GM12878 (cell line): Measurements from ENCODE around the gene ARHGEF10L. TPM values are rescaled to one million over a fixed set of nuclear protein-coding genes. Genes with fewer than 3 reads are reported as not detected.

Experiments used
- ATAC-seq: fragments of 200-7000 bp; cut with Tn5 transposase; 3 replicates; pipeline ENCODE4 v1.9.1; 2020; ENCODE audit warnings: mild to moderate bottlenecking, moderate library complexity
- BruUV-seq: library from RNA; stranded (reverse); fragments of 400-500 nt; replicated peaks from 2 replicates; lab custom pipeline; 2021; lab: Mats Ljungman, UMichigan
- CTCF ChIA-PET: fragments of 300-600 bp; sonication (Branson Sonifier 250); formaldehyde crosslinking; extraction: SDS; loops from one replicate; lab custom pipeline; 2021; ENCODE audit warnings: inconsistent platforms; lab: Yijun Ruan, JAX
- POLR2A ChIA-PET: fragments of 350-600 bp; formaldehyde crosslinking; extraction: SDS; loops from one replicate; lab custom pipeline; 2021; ENCODE audit warnings: inconsistent platforms; lab: Charles Lee
- RAD21 ChIA-PET: fragments of 300-600 bp; sonication (Branson Sonifier 250); formaldehyde crosslinking; loops from one replicate; lab custom pipeline; 2023; ENCODE audit warnings: antibody characterized with exemption; ENCODE audit not compliant: unreplicated experiment; lab: Charles Lee
- SMC1A ChIA-PET: fragments of 300-600 bp; sonication (Branson Sonifier 250); formaldehyde crosslinking; loops from one replicate; lab custom pipeline; 2023; ENCODE audit not compliant: unreplicated experiment, uncharacterized antibody; lab: Charles Lee
- DNase-seq: peaks from one replicate; pipeline ENCODE4 v3.0.0-alpha.2; 2011; ENCODE audit warnings: low read depth, low spot score
- FAIRE-seq: peaks from 3 replicates; lab custom pipeline; 2011; peaks lifted over from hg19 to GRCh38; lab: Jason Lieb, UNC
- H2AFZ ChIP-seq: 2 replicates; pipeline ENCODE4 v1.6.0; 2011; ENCODE audit warnings: low read depth, low read length, control low read depth; ENCODE audit not compliant: control insufficient read depth
- H3K27ac ChIP-seq: 2 replicates; pipeline ENCODE4 v1.5.1; 2011; ENCODE audit warnings: control low read depth; ENCODE audit not compliant: control insufficient read depth, insufficient read depth
- H3K27me3 ChIP-seq, 2 experiments: replicated peaks in 1 of 2; 2 replicates each; pipeline versions ENCODE4 v1.6.0 to v1.6.1; 2011; ENCODE audit warnings: low read length in 1 of 2; ENCODE audit not compliant: control insufficient read depth in 2 of 2, insufficient read depth in 2 of 2
- H3K36me3 ChIP-seq, 2 experiments: 2 replicates each; pipeline ENCODE4 v1.5.1; 2011; ENCODE audit warnings: low read length in 1 of 2; ENCODE audit not compliant: control insufficient read depth in 2 of 2, insufficient read depth in 2 of 2
- H3K4me1 ChIP-seq: 2 replicates; pipeline ENCODE4 v1.6.1; 2011; ENCODE audit warnings: mild to moderate bottlenecking, low read length, moderate library complexity, mixed read lengths; ENCODE audit not compliant: control insufficient read depth, insufficient read depth
- H3K4me2 ChIP-seq: 2 replicates; pipeline ENCODE4 v1.6.0; 2011; ENCODE audit warnings: control low read depth; ENCODE audit not compliant: control insufficient read depth, insufficient read depth
- H3K4me3 ChIP-seq: fragments of 200-600 bp; sonication (generic); 2 replicates; pipeline ENCODE4 v1.5.1; 2016
- H3K79me2 ChIP-seq: 2 replicates; pipeline ENCODE4 v1.6.0; 2011; ENCODE audit warnings: low read length; ENCODE audit not compliant: control insufficient read depth, insufficient read depth
- H3K9ac ChIP-seq: 2 replicates; pipeline ENCODE4 v1.8.0; 2011; ENCODE audit warnings: low read length, control low read depth, mixed read lengths; ENCODE audit not compliant: control insufficient read depth, insufficient read depth
- H3K9me3 ChIP-seq: replicated peaks from 3 replicates; pipeline ENCODE4 v1.5.1; 2011; ENCODE audit warnings: mild to moderate bottlenecking, low read length; ENCODE audit not compliant: control insufficient read depth, insufficient read depth
- H4K20me1 ChIP-seq: 2 replicates; pipeline ENCODE4 v1.6.0; 2011; ENCODE audit not compliant: control insufficient read depth, insufficient read depth
- E4F1 ChIP-seq: fragments of 450-650 bp; IDR thresholded peaks from 2 replicates; pipeline ENCODE4 v1.6.1; 2018; ENCODE audit warnings: borderline replicate concordance, mild to moderate bottlenecking; ENCODE audit not compliant: partially characterized antibody
- MAX ChIP-seq: IDR thresholded peaks from 2 replicates; pipeline ENCODE4 v1.6.1; 2012; ENCODE audit warnings: low read depth, low read length, improper control_type of control experiment
- SUZ12 ChIP-seq: fragments of 200-600 bp; sonication (generic); IDR thresholded peaks from one replicate; pipeline ENCODE4 v1.6.1; 2018; ENCODE audit warnings: antibody characterized with exemption, mild to moderate bottlenecking; ENCODE audit not compliant: unreplicated experiment
- ZNF274 ChIP-seq: IDR thresholded peaks from one replicate; pipeline ENCODE4 v1.8.0; 2011; ENCODE audit not compliant: insufficient read length, insufficient read depth
- ZZZ3 ChIP-seq: IDR thresholded peaks from 2 replicates; pipeline ENCODE4 v1.6.1; 2011; ENCODE audit warnings: low read depth; ENCODE audit not compliant: control insufficient read depth, insufficient read length
- WGBS: methylation state at CpG from one replicate; pipeline ENCODE4 v1.1.6; 2016; ENCODE audit warnings: low lambda C conversion rate; ENCODE audit not compliant: insufficient replicate concordance, insufficient coverage; ENCODE audit errors: missing lambda C conversion rate; 5-methylcytosine and 5-hydroxymethylcytosine counted together
- in situ Hi-C: fragments of 300-500 bp; cut with MboI; formaldehyde crosslinking; loops from 9 replicates; pipeline ENCODE4 v1.14.3; 2018; ENCODE audit warnings: mixed read lengths
- intact Hi-C: fragments of 100-400 bp; cut with micrococcal nuclease; formaldehyde crosslinking; loops from one replicate; pipeline ENCODE4 v1.14.2; 2022; ENCODE audit not compliant: unreplicated experiment
- polyA plus RNA-seq, 11 experiments: library from polyadenylated mRNA; depleted of rRNA in 4 of 11; unstranded in 6 of 11; stranded (reverse) in 5 of 11; fragments of >200 nt; fragmentation: Nextera tagmentation in 4 of 11; fragmentation: Illumina TruSeq in 1 of 11; extraction: Ambion mirVana in 4 of 11; extraction: Trizol in 1 of 11; gene quantifications; 1 replicate in 1 of 11; 2 replicates in 10 of 11; pipeline versions ENCODE4 v1.2.1 to v1.2.3, GENCODE V29; 2011 to 2016; ENCODE audit warnings: inconsistent platforms in 2 of 11, missing spikeins in 2 of 11, low read depth in 1 of 11
- total RNA-seq, 4 experiments: library from RNA; depleted of rRNA in 3 of 4; stranded (reverse); fragments of >200 nt in 3 of 4; fragmentation: Illumina TruSeq in 1 of 4; extraction: Trizol in 1 of 4; gene quantifications; 2 replicates each; pipeline versions ENCODE4 v1.2.1 to v1.2.3, GENCODE V29; 2013 to 2021
- TF ChIP-seq, protein P1 (sequence below): IDR thresholded peaks from 2 replicates; pipeline ENCODE4 v1.6.1; 2011; ENCODE audit warnings: borderline replicate concordance, low read depth, mild to moderate bottlenecking, moderate library complexity, low read length; ENCODE audit not compliant: insufficient read depth, poor library complexity, severe bottlenecking

ARHGEF10L gene
- total and polyA plus RNA-seq, 10 of the 15 experiments (the other 5 are each of a cell fraction or from before 2014, with no cell fraction given): 0.05 to 0.94 (median 0.28) TPM; not detected in 2

DNA sequence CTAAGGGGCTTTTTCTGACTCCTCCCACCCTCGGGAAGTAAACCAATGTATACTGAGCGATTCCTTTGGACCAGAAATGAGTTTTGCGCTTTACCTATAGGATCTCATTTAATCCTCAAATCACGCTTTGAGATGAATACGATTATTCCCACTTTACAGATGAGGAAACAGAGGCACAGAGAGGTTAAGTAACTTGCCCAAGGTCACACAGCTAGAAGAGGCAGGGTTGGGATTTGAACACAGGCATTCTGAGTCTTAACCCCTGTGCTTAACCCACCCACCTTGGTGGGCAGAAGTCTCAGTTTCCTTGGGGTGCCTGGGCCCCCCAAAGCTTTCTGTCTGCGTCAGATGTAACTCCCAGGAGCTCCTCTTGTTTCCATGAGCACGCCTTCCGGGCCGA is 129.8 kb downstream of the ARHGEF10L start (continued):
- TF ChIP-seq E4F1 (no peak), ZNF274 (no peak), MAX (no peak), SUZ12 (no peak), ZZZ3 (no peak)

GRCh38 chr1:17669866-17670451 is 130.5 kb downstream of the ARHGEF10L start:
- Histone ChIP-seq H3K4me1 (no peaks in the 10 kb centered on the region), H3K9ac (no peak overlapping the region), H3K27me3 (no peaks in the 10 kb centered on the region), H3K9me3 (no peaks in the 10 kb centered on the region), H2AFZ (no peak overlapping the region), H3K4me2 (no peak overlapping the region), H3K4me3 (no peak overlapping the region), H3K36me3 (no peaks in the 10 kb centered on the region), H3K27ac (no peak overlapping the region), H4K20me1 (no peaks in the 10 kb centered on the region), H3K79me2 (no peaks in the 10 kb centered on the region)
- 65% methylated on average over 26 of the region's 26 CpGs for WGBS
- ChIA-PET POLR2A (no interaction called here), RAD21 (no interaction called here), CTCF (interaction anchor here (1.6 kb wide), 1 partner anchor 9 kb away, joined by 6 read pairs; no protein-coding TSS in a partner anchor), SMC1A (no interaction called here)
- DNase-seq (no peak), ATAC-seq (no peak), FAIRE-seq (no peak)
- TF ChIP-seq ZZZ3: no peak
- TF ChIP-seq, protein P1, sequence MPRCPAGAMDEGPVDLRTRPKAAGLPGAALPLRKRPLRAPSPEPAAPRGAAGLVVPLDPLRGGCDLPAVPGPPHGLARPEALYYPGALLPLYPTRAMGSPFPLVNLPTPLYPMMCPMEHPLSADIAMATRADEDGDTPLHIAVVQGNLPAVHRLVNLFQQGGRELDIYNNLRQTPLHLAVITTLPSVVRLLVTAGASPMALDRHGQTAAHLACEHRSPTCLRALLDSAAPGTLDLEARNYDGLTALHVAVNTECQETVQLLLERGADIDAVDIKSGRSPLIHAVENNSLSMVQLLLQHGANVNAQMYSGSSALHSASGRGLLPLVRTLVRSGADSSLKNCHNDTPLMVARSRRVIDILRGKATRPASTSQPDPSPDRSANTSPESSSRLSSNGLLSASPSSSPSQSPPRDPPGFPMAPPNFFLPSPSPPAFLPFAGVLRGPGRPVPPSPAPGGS: no peak
- in situ Hi-C loops: loop anchor here (10.0 kb wide), 1 partner anchor 425 kb away; no protein-coding TSS in a partner anchor
- BruUV-seq: no TSS peak
- intact Hi-C loops: loop anchor here (10.0 kb wide), 1 partner anchor 915 kb away; no protein-coding TSS in a partner anchor
